ENCODE measurements around the gene PLCL2.

GRCh38 chr3:16990163-16990562, 105.4 kb downstream of the PLCL2 start:
- TF ChIP-seq CTCF (IDR thresholded peaks at IDR 0.05; ENCODE audit: insufficient read depth, low read length, poor library complexity, severe bottlenecking), result no peak
- TF ChIP-seq EZH2phosphoT487 (conservative IDR thresholded peaks at IDR 0.05; ENCODE audit: low read length), result no peak

Measured in SU-DHL-6 (cell line).